Gastroesophageal sphincter (tissue), 4 donors: ENCODE measurements around the gene CHN1. TPM values are rescaled to one million over a fixed set of nuclear protein-coding genes. Genes with fewer than 3 reads are reported as not detected.

Experiments used
- ATAC-seq: fragments of 150-250 bp; one replicate; pipeline ENCODE4 v1.9.1; 2016; ENCODE audit warnings: mild to moderate bottlenecking, moderate library complexity
- H3K27ac ChIP-seq, 4 donors: fragments of 200-600 bp; sonication (generic) in 3 of 4; 1 replicate in 3 of 4; 2 replicates in 1 of 4; pipeline ENCODE4 v1.5.1; 2016 to 2019
- H3K27me3 ChIP-seq: fragments of 200-600 bp; sonication (generic); one replicate; pipeline ENCODE4 v1.5.1; 2019
- H3K36me3 ChIP-seq, 2 donors: fragments of 200-600 bp; sonication (generic); one replicate each; pipeline ENCODE4 v1.5.1; 2019; ENCODE audit warnings: control low read depth in 1 of 2
- H3K4me1 ChIP-seq, 3 donors: fragments of 200-600 bp; sonication (generic); 1 replicate in 2 of 3; 2 replicates in 1 of 3; pipeline ENCODE4 v1.5.1; 2016 to 2019; ENCODE audit warnings: control low read depth in 2 of 3
- H3K4me3 ChIP-seq, 2 donors: fragments of 200-600 bp; sonication (generic); one replicate each; pipeline ENCODE4 v1.5.1; 2019; ENCODE audit warnings: mild to moderate bottlenecking in 1 of 2, moderate library complexity in 1 of 2
- H3K9me3 ChIP-seq, 3 donors: fragments of 200-600 bp; sonication (generic); one replicate each; pipeline ENCODE4 v1.5.1; 2017 to 2019; ENCODE audit warnings: control low read depth in 2 of 3
- EP300 ChIP-seq: sonication (generic); formaldehyde crosslinking; IDR thresholded peaks from one replicate; pipeline ENCODE4 v1.6.1; 2017; ENCODE audit warnings: antibody characterized with exemption, mild to moderate bottlenecking
- POLR2A ChIP-seq, 2 donors: fragments of 450-650 bp; IDR thresholded peaks; one replicate each; pipeline ENCODE4 v1.6.1; 2017; ENCODE audit warnings: antibody characterized with exemption in 2 of 2, mild to moderate bottlenecking in 2 of 2, moderate library complexity in 1 of 2
- POLR2AphosphoS5 ChIP-seq: sonication (generic); formaldehyde crosslinking; IDR thresholded peaks from one replicate; pipeline ENCODE4 v1.6.1; 2017; ENCODE audit warnings: antibody characterized with exemption
- WGBS, 2 donors: methylation state at CpG; one replicate each; pipeline ENCODE4 v1.1.5; 2018; ENCODE audit warnings: low coverage in 1 of 2; 5-methylcytosine and 5-hydroxymethylcytosine counted together
- total RNA-seq, 4 donors: library from RNA; depleted of rRNA; stranded (reverse); fragments of >200 nt; gene quantifications; one replicate each; pipeline ENCODE4 v1.1.0, GENCODE V29; 2016
- TF ChIP-seq, protein P1 (sequence below), 4 experiments: fragments of 200-600 bp in 2 of 4; fragments of 450-650 bp in 2 of 4; sonication (generic) in 1 of 4; IDR thresholded peaks; one replicate each; pipeline ENCODE4 v1.5.1; 2017 to 2019; ENCODE audit warnings: antibody characterized with exemption in 4 of 4, mild to moderate bottlenecking in 2 of 4, moderate library complexity in 2 of 4

CHN1 gene
- total RNA-seq, 4 donors from 2014 or later: 13.3 to 35.8 (median 31.1) TPM

GRCh38 chr2:174833737-174834136, 171.4 kb downstream of the CHN1 start:
- Histone ChIP-seq H3K27ac (no peak overlapping the region), H3K36me3 (no peaks in the 10 kb centered on the region), H3K9me3 (no peaks in the 10 kb centered on the region), H3K4me1 (peaks cover 0 to 18% (median 5%) of the 10 kb centered on the region in 3 donors), H3K4me3 (no peak overlapping the region), H3K27me3 (no peaks in the 10 kb centered on the region)
- 89 to 92% methylated on average over 3 of the region's 3 CpGs for WGBS, 2 donors
- TF ChIP-seq, protein P1, sequence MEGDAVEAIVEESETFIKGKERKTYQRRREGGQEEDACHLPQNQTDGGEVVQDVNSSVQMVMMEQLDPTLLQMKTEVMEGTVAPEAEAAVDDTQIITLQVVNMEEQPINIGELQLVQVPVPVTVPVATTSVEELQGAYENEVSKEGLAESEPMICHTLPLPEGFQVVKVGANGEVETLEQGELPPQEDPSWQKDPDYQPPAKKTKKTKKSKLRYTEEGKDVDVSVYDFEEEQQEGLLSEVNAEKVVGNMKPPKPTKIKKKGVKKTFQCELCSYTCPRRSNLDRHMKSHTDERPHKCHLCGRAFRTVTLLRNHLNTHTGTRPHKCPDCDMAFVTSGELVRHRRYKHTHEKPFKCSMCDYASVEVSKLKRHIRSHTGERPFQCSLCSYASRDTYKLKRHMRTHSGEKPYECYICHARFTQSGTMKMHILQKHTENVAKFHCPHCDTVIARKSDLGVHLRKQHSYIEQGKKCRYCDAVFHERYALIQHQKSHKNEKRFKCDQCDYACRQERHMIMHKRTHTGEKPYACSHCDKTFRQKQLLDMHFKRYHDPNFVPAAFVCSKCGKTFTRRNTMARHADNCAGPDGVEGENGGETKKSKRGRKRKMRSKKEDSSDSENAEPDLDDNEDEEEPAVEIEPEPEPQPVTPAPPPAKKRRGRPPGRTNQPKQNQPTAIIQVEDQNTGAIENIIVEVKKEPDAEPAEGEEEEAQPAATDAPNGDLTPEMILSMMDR (IDR thresholded peaks at IDR 0.05): no peak
- no peak for TF ChIP-seq POLR2AphosphoS5
- TF ChIP-seq EP300: no peak
- no peak for TF ChIP-seq POLR2A (IDR thresholded peaks at IDR 0.05)
- no peak for ATAC-seq

- peaks cover 2 to 41% (median 14%) of the 10 kb centered on the region in 3 donors for H3K4me1 ChIP-seq
- WGBS, 2 donors: 92 to 94% methylated on average over 5 to 6 of the region's 6 CpGs
- H3K4me3 ChIP-seq: no peak overlapping the region
- no peaks in the 10 kb centered on the region for H3K36me3 ChIP-seq
- H3K27me3 ChIP-seq: no peaks in the 10 kb centered on the region
- H3K9me3 ChIP-seq: no peaks in the 10 kb centered on the region
- no peak overlapping the region for H3K27ac ChIP-seq
- ATAC-seq: no peak
- TF ChIP-seq POLR2A (IDR thresholded peaks at IDR 0.05) (no peak), POLR2AphosphoS5 (no peak), EP300 (no peak)
- TF ChIP-seq, protein P1 (IDR thresholded peaks at IDR 0.05): no peak
Measured at GRCh38 chr2:174830561-174830960, 174.6 kb downstream of the CHN1 start.

DNA sequence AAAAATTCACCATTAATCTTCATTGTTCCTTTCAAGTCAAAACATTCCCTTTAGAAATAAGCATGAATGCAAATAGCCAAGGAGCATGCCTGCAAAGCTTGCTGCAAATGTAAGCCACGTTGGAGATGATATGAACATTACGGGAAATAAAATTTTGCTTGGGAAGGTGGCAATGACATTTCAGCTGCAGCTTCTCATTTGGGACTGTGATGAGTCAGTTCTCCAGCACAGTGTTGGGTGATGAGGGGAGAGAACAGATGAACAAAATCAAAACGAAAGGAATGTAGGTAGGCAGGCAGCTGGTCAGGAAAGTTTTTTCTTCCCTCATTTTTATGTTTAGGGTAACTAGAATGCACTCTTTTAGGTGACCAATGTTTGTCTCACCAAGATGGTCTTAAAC, 175.6 kb downstream of the CHN1 start:
- 47 to 56% methylated on average over 3 of the region's 3 CpGs for whole genome bisulfite sequencing, 2 donors
- H3K36me3 ChIP-seq: no peaks in the 10 kb centered on the region
- ATAC-seq: no peak

GRCh38 chr2:174827371-174828369, 177.5 kb downstream of the CHN1 start:
- H3K4me3 ChIP-seq: no peak overlapping the region
- TF ChIP-seq POLR2AphosphoS5 (no peak), EP300 (no peak), POLR2A (IDR thresholded peaks at IDR 0.05) (no peak)
- TF ChIP-seq, protein P1 (IDR thresholded peaks at IDR 0.05): no peak
- 37 to 41% methylated on average over 6 to 9 of the region's 9 CpGs for WGBS, 2 donors
- no peaks in the 10 kb centered on the region for H3K9me3 ChIP-seq
- no peaks in the 10 kb centered on the region for H3K36me3 ChIP-seq
- H3K27me3 ChIP-seq: no peaks in the 10 kb centered on the region
- ATAC-seq: peak; percentile 46
- H3K27ac ChIP-seq: peak overlapping the region in 3 of 4 donors; percentile 57 to 73 (median 69)
- peaks cover 2 to 41% (median 14%) of the 10 kb centered on the region in 3 donors for H3K4me1 ChIP-seq

More for the DNA sequence above, 175.6 kb downstream of the CHN1 start:
- no peaks in the 10 kb centered on the region for H3K27me3 ChIP-seq
- no peak overlapping the region for H3K4me3 ChIP-seq
- peaks cover 2 to 41% (median 14%) of the 10 kb centered on the region in 3 donors for H3K4me1 ChIP-seq
- no peaks in the 10 kb centered on the region for H3K9me3 ChIP-seq
- H3K27ac ChIP-seq: peak overlapping the region in 1 of 4 donors; percentile 73
- TF ChIP-seq, protein P1 (IDR thresholded peaks at IDR 0.05): no peak
- no peak for TF ChIP-seq EP300
- TF ChIP-seq POLR2AphosphoS5: no peak
- no peak for TF ChIP-seq POLR2A (IDR thresholded peaks at IDR 0.05)
